Limb (tissue), 2 donors: ENCODE measurements around the gene CDC37L1.

Source experiments
- DNase-seq, 2 donors: peaks; one replicate each; pipeline ENCODE4 v3.0.0-alpha.2; 2016; ENCODE audit errors: extremely low spot score in 2 of 2

Gene CDC37L1

DNA sequence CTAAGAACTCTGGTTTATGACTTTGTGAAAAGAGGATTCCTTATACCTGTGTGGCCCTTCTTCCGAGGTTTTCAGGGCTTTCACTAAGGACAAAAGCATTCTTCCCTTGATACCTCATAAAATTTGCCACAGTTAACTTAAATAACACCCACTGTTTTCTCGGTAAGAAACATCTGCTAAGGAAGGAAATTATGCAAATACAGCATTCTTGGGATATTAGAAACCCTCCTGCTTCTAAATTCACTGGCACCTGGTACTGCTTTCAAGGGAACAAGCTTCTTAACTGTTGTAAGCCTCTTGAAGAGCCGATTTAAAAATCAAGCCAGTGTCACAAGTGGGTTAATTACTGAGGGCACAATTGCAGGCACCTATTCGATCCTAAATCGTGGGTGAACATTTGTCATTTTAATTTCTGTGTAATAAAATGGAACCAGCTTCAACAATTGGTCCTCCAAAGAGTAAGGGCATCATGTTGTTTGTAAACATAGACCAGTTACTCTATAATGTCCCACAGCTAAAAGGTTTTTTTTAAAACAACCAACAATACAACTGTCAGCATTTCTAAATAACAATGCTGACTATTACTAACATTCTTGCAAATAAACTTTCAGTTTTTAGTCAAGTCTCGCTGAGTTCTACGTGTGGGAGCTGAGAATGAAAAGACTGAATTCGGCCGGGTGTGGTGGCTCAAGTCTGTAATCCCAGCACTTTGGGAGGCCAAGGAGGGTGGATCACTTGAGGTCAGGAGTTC, 35.1 kb downstream of the CDC37L1 start:
- no peak for DNase-seq

- DNase-seq = no peak
These were observed 36.8 kb downstream of the CDC37L1 start for GRCh38 chr9:4716163-4716562.

GRCh38 chr9:4717815-4718214, 38.4 kb downstream of the CDC37L1 start:
- DNase-seq = no peak

DNA sequence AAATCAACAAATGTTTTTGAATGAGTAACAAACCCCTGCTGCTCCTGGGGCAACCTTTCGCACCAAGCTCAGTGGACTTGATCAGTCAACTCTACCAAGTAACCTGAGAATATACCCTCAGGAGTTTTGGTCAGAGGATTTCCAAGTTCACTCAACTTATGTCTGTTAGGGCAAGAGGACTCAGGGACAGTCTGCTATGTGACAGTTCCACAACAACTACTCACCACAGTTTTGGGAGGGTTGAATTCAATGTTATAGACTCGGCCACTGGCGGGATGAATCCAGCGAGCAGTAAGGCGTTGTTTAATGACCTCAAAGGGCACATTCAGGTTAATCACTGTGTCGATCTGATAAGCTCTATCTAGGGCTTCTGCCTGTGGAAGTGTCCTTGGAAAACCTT, 39.5 kb downstream of the CDC37L1 start:
- no peak for DNase-seq

GRCh38 chr9:4721736-4722135, 42.4 kb downstream of the CDC37L1 start:
- DNase-seq = no peak

DNA sequence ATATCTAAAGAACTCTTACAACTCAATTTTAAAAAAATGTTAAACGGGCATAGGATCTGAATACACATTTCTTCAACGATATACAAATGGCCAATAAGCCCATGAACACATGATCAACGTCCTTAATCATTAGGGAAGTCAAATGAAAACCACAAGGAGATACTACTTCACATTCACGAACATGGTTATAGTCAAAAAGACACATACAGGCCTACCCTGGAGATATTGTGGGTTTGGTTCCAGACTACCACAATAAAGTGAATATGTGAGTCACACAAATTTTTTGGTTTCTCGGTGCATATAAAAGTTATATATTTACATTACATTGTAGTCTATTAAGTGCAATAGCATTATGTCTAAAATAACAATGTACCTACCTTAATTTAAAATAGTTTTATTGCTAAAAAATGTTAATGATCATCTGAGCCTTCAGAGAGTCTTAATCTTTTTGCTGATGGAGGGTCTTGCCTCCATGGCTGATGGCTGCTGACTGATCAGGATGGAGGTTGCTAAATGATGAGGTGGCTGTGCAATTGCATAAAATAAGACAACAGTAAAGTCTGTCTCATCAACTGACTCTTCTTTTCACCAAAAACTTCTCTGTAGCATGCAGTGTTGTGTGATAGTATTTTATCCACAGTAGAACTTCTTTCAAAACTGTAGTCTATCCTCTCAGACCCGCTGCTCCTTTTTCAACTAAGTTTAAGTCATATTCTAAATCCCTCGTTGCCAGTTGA, 46.5 kb downstream of the CDC37L1 start:
- DNase-seq = no peak

GRCh38 chr9:4727593-4727992, 48.2 kb downstream of the CDC37L1 start:
- no peak for DNase-seq

DNA sequence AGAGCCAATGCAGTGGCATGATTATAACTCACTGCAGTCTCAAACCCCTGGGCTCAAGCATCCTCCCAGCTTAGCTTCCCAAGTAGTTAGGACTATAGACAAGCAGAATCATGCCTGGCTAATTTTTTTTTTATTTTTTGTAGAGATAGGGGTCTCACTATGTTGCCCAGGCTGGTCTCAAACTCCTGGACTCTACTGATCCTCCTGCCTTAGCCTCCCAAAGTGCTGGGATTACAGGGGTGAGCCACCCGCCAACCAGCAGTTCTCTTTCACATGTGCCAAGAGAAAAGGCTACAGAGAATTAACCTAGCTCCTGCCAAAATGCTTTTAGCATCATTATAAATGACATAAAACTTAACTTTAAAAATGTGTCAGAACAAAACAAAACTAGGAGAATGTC, 53.5 kb downstream of the CDC37L1 start:
- no peak for DNase-seq

DNA sequence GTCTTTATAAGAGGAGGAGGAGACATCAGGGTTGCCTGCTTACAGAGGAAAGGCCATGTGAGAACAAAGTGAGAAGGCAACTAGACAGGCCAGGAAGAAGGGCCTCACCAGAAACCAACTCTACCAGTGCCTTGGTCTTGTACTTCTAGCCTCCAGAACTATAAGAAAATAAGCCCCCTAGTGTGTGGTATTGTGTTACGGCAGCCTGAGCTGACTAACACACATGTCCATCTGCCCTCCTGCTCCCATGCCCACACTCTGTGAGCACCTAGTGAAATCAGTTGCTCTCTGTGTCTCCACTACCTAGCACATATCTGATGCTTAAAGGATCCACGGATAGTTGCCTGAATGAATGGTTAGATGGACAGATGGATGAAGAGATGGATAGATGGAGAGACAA, 54.8 kb downstream of the CDC37L1 start:
- DNase-seq = no peak

DNA sequence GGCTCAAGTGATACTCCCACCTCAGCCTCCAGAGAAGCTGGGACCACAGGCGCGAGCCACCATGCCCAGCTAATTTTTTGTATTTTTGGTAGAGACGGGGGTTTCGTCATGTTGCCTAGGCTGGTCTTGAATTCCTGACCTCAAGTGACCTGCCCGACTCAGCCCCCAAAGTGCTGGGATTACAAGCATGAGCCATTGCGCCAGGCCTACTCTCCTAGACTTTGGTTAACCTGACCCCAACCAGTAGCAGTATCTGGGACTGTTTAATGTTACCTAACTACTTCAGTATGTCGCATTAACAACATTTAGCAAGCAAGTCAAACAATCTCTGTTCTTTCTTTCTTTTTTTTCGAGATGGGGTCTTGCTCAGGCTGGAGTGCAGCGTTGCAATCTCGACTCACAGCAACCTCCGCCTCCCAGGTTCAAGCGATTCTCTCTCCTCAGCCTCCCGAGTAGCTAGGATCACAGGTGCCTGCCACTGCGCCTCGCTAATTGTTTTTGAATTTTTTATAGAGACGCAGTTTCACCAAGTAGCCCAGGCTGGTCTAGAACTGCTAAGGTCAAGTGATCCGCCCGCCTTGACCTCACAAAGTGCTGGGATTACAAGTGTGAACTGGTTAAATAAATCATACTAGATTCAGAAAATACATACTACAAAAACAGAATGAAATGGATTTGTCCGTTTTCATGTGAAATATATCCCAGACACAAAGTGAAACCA, 59.7 kb downstream of the CDC37L1 start:
- DNase-seq = no peak

GRCh38 chr9:4739587-4740387, 60.4 kb downstream of the CDC37L1 start:
- DNase-seq = peak in 1 of 2 donors; percentile 6

- DNase-seq = no peak
These were observed 60.9 kb downstream of the CDC37L1 start for GRCh38 chr9:4740388-4740637.

DNA sequence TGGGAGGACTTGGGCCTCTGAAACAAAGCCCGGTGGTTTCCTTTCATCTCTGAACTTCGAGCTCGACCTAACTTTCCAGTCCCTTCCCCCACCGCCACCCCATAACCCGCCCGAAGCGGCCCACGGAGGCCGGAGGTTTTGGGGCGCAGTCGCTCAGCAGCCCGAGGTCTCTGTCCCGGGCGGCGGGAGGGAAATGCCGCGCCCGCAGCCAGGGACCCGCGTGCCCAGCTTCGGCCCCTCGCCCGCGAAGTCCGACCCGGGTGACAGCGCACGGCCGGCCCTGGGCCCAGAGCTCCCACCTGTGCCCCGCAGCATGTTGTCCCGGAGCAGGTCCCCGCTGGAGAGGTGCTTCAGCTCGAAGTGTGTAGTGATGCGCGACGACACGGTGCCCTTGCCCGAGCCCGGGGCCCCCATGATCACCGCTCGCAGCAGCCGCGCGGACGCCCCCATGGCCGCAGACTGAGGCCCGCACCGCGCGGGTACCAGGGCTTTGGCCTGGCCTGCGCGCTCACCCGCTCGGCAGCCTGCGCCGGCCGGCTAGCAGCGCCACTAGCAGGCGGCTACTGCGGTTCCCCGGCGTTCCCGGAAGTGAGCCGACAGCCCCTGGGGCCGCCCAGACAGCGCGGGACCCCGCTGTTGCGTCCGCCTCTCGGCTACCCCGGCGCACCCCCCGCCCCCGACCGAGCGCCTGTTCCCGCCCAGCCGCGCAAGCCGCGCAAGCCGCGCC, 61.4 kb downstream of the CDC37L1 start, which contains the start of gene AK3:
TSS of gene AK3 (minus strand) at position 565 of the 727 bp plus-strand sequence. CDS start at position 450, 115 bp downstream.
- peak; percentile 81 to 92 for DNase-seq

GRCh38 chr9:4741365-4742089, 62.2 kb downstream of the CDC37L1 start:
- DNase-seq = peak in 1 of 2 donors; percentile 10

- no peak for DNase-seq
These were observed 62.9 kb downstream of the CDC37L1 start for GRCh38 chr9:4742246-4742645.

DNA sequence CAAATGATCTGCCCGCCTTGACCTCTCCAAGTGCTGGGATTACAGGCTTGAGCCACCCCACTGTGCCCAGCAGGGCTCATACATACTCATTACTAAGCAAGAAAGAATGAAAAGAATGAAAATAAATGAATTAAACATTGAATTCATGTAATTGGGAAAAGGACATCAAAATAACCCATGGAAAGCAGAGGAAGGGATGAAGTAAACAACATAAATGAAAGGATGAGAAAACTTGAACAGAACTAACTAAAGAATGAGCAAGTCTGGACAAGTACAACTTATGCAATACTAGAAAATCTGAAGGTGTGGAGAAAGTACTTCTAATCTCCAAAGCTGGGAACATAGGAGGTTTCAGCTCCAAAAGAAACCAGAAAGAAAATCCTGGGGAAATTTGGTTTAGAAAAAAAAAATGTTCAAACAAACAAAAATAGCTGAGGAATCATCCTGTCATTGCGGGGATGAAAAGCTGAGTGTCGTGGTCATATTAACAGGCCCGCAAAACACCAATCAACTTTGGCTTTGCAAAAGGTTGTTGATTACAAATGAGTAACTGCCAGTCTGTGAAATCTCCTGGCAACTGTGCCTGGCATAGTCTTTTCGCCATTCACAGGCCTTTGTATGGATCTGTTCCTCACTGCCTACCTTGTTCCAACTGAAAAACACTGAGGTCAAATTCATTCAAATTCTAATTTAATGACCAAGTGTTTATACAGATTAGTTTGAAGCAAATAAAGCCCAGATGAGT, 63.9 kb downstream of the CDC37L1 start:
- DNase-seq = no peak

GRCh38 chr9:4746278-4747030, 67.1 kb downstream of the CDC37L1 start:
- no peak for DNase-seq

- no peak for DNase-seq
These were observed 69.2 kb downstream of the CDC37L1 start for GRCh38 chr9:4748612-4749011.
